Measurements from ENCODE around the gene CDC73. TPM values are rescaled to one million over a fixed set of nuclear protein-coding genes. Genes with fewer than 3 reads are reported as not detected.

Gene CDC73
- total and polyA plus RNA-seq, 9 of the 15 experiments (the other 6 are each of a cell fraction or from before 2014, with no cell fraction given): 19.0 to 61.7 (median 30.1) TPM

- TF ChIP-seq ARID1B (IDR thresholded peaks at IDR 0.05) (peak; percentile 14; the same call in 1 of the 2 replicates), RBM15 (IDR thresholded peaks at IDR 0.05; ENCODE audit: insufficient read depth, low read length) (no peak), U2AF2 (optimal IDR thresholded peaks at IDR 0.05; ENCODE audit: low read depth, low read length) (no peak), HDAC1 (IDR thresholded peaks at IDR 0.05) (peak in 1 of 2 experiments; percentile 63; a peak in 2 of 4 replicates), PKNOX1 (IDR thresholded peaks at IDR 0.05) (no peak), ZBTB7A (IDR thresholded peaks at IDR 0.05; ENCODE audit: borderline replicate concordance, control insufficient read depth, low read depth, low read length) (no peak), PYGO2 (tag; IDR thresholded peaks at IDR 0.05) (no peak), CCNT2 (IDR thresholded peaks at IDR 0.05; ENCODE audit: borderline replicate concordance, extremely low read depth, insufficient read length, low read depth, low read length) (peak; percentile 60), DNMT1 (IDR thresholded peaks at IDR 0.05) (no peak), E2F6 (IDR thresholded peaks at IDR 0.05; ENCODE audit: borderline replicate concordance in 1 of 2, extremely low read depth in 1 of 2, insufficient read depth in 1 of 2, insufficient read length in 1 of 2, low read depth in 1 of 2, low read length in 1 of 2, poor library complexity in 1 of 2, severe bottlenecking in 1 of 2) (peak in 1 of 2 experiments; percentile 38), SAP30 (IDR thresholded peaks at IDR 0.05; ENCODE audit: borderline replicate concordance, insufficient read depth, low read depth, low read length, poor library complexity, severe bottlenecking) (peak; percentile 61), TAF1 (IDR thresholded peaks at IDR 0.05; ENCODE audit: control insufficient read depth, extremely low read depth, insufficient read depth, low read length, severe bottlenecking) (peak; percentile 21), CLOCK (CRISPR knock-in tag; IDR thresholded peaks at IDR 0.05; ENCODE audit: borderline replicate concordance) (no peak), ZNF12 (CRISPR knock-in tag; IDR thresholded peaks at IDR 0.05) (no peak), ZFP30 (CRISPR knock-in tag; IDR thresholded peaks at IDR 0.05; ENCODE audit: borderline replicate concordance) (no peak), BRF2 (IDR thresholded peaks at IDR 0.05; ENCODE audit: borderline replicate concordance, insufficient read depth, insufficient read length) (no peak), JUND (IDR thresholded peaks at IDR 0.05; ENCODE audit: borderline replicate concordance, low read depth, low read length) (0 out of 2 replicates have a peak, but pooled peaks have one; percentile 18), JUND (tag; IDR thresholded peaks at IDR 0.05; ENCODE audit: borderline replicate concordance, low read depth, low read length) (no peak), NFE2 (IDR thresholded peaks at IDR 0.05; ENCODE audit: low read depth) (no peak), CBX5 (IDR thresholded peaks at IDR 0.05; ENCODE audit: borderline replicate concordance, low read depth) (0 out of 2 replicates have a peak, but pooled peaks have one; percentile 4), RAD51 (IDR thresholded peaks at IDR 0.05; ENCODE audit: borderline replicate concordance, low read depth) (no peak), DPF2 (IDR thresholded peaks at IDR 0.05) (0 out of 2 replicates have a peak, but pooled peaks have one; percentile 16)
These were observed 17.3 kb upstream of the CDC73 start (continued) for GRCh38 chr1:193104502-193104906.
